GM13976 (cell line): ENCODE results near the gene SH3TC2.

Experiments used
- DNase-seq: peaks from one replicate; pipeline ENCODE4 v3.0.0; 2012; ENCODE audit warnings: low spot score
- in situ Hi-C: fragments of 300-500 bp; cut with MboI; formaldehyde crosslinking; loops from one replicate; pipeline ENCODE4 v1.12.0; 2022; ENCODE audit warnings: low sequenced_read_pairs, mixed read lengths, inconsistent platforms; ENCODE audit not compliant: unreplicated experiment
- TF ChIP-seq, protein P1 (sequence below): IDR thresholded peaks from 2 replicates; pipeline ENCODE4 v1.5.1; 2012; ENCODE audit warnings: borderline replicate concordance, mild to moderate bottlenecking; ENCODE audit not compliant: insufficient read depth; ENCODE audit errors: extremely low read depth, missing control alignments, control extremely low read depth

Gene SH3TC2

DNA sequence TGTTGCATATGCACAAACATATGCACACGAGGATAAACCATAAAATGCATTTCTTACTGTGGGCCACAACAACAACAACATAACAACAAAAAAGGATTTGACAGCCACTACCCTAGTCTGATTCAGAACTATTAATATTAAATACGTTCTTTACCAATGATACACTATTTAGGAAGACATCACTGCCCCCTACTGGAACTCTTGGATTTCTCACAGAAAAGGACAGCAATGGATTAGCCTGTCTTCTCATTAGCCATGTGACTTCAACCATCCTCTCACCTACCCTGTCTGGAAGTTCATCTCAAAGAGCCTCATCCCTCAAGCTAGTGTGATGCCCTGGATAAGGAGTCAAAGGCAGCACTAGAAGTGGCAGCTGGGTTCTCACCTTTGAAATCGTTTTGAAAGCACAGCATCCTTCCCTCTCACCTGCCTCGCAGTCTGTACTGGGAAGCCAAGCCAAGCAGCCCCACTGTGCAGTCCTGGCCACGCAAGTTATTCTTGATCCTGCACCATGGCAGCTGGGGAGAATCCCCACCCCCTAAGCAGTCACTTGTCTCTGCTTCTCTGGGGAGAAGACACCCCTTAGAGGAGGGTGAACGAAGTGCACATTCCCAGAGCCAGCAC lies 64.6 kb downstream of the SH3TC2 start:
- DNase-seq, result peak; percentile 33
- in situ Hi-C loops, result no loop called here
- TF ChIP-seq, protein P1, sequence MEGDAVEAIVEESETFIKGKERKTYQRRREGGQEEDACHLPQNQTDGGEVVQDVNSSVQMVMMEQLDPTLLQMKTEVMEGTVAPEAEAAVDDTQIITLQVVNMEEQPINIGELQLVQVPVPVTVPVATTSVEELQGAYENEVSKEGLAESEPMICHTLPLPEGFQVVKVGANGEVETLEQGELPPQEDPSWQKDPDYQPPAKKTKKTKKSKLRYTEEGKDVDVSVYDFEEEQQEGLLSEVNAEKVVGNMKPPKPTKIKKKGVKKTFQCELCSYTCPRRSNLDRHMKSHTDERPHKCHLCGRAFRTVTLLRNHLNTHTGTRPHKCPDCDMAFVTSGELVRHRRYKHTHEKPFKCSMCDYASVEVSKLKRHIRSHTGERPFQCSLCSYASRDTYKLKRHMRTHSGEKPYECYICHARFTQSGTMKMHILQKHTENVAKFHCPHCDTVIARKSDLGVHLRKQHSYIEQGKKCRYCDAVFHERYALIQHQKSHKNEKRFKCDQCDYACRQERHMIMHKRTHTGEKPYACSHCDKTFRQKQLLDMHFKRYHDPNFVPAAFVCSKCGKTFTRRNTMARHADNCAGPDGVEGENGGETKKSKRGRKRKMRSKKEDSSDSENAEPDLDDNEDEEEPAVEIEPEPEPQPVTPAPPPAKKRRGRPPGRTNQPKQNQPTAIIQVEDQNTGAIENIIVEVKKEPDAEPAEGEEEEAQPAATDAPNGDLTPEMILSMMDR, result no peak

DNA sequence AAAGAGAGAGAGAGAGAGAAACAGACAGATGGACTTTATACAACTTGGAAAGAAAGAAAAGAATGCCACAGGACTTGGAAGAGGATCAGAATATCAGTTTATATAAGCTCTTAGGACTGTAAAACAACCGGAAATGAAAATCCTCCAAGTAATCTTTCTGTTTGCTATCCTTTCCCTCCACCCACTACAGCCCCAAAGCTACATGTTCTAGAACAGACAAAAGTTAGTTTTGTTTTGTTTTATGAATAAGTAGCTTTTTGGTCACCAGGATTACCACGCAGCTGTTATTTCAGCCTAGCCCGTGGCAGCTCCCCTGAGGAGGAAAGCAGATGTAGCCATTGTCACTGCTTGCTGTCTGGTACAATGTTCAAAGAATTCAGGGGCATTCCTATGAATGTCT lies 66.6 kb downstream of the SH3TC2 start:
- DNase-seq, result no peak
- in situ Hi-C loops, result no loop called here

DNA sequence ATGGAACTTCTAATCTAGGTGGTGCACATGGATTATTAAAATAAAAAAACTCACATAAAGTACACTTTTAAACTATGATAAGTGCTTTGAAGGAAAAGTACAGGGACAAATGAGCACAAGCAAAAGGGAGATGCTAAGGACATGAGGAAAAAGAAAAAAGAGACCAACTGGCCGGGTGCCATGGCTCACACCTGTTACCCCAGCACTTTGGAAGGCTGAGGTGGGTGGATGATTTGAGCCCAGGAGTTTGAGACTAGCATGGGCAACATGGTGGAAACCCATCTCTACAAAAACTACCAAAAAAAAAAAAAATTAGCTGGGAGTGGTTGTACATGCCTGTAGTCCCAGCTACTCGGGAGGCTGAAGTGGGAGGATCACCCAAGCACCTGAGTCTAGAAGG lies 67.1 kb downstream of the SH3TC2 start:
- no peak for DNase-seq
- TF ChIP-seq, protein P1, result no peak
- in situ Hi-C loops, result no loop called here

More for the DNA sequence above, 66.6 kb downstream of the SH3TC2 start:
- TF ChIP-seq, protein P1, result no peak

DNA sequence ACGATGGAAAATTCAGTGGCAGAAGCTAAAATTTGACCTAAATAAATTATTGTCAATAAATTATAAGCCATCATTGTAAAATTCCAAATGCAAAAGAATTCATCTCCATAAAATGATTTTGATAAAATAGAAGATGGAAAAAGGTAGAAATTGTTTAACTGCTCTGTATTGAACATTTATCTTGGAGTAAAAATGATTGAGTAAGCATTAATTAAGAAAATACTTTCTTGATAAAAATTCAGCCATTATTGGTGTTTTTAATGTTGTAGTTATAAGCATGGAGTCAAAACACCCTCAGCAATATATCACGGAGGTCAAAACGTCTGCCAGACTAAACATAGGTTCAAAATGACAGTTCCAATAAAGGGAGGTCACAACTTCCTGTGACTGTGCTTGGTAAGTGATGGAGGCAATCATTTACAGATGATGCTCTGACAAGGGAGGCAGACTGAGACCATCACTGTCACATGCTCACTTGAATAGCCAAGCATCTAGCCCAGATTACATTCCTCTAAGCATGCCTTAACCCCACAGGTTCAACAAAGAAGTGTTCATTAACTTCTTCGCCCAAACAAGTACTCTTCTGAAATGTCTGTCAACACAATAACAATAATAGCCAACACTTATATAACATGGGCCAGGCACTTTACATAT lies 69.5 kb downstream of the SH3TC2 start:
- TF ChIP-seq, protein P1, result no peak
- in situ Hi-C loops, result no loop called here

DNA sequence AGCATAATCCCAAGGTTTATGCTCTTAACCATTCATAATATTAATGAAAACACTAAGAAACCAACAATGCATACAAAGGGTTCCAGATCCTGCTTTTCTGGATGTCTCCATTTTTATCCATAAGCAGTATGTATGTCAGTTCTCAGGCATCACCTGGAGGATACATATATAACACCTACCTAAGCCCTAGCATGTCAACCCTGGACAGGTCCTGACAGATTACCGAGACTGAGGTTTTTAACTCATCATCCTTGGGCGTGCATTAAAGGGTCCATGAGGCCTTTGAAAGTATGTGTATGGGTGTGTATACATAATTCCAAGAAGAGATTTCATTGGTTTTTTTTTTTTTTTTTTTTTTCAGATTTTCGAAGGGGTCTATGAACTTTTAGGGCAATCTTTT lies 70.6 kb downstream of the SH3TC2 start:
- in situ Hi-C loops, result no loop called here
- TF ChIP-seq, protein P1, result no peak
- no peak for DNase-seq

More for the DNA sequence above, 69.5 kb downstream of the SH3TC2 start:
- no peak for DNase-seq

DNA sequence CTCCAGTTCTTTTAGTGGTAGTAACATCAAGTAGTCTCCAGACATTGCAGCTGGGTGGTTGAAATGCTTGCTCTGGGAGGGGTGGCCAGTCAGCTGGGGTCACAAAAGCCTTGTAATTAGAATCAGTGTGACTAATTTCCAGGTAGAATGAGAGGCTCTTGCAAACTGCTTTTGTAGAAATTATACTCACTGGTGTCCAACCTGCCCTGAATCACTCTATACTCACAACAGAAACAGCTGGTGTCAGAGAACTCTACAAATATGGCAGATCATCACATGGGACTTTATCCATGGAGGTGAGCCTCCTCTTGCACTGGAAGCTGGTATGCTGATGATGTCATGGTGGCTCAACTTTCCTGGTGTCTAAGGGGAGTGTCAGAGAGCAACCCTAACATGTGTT lies 71.3 kb downstream of the SH3TC2 start:
- TF ChIP-seq, protein P1, result no peak
- in situ Hi-C loops, result no loop called here
- no peak for DNase-seq
